K562 (cell line): ENCODE data around the gene WFDC11. TPM values are rescaled to one million over a fixed set of nuclear protein-coding genes. Genes with fewer than 3 reads are reported as not detected.

Experiments
- ETV5 ChIP-seq: sonication (generic); formaldehyde crosslinking; IDR thresholded peaks from 2 replicates; pipeline ENCODE4 v1.4.0; 2020; ENCODE audit warnings: low read depth, mild to moderate bottlenecking, missing genetic modification reagents
- MLX ChIP-seq, 2 experiments: fragments of 450-650 bp in 1 of 2; sonication (generic) in 1 of 2; formaldehyde crosslinking; conservative IDR thresholded peaks; 2 replicates each; pipeline versions ENCODE4 v1.4.0 to v1.8.1; 2020 to 2022; ENCODE audit warnings: mild to moderate bottlenecking in 1 of 2, missing genetic modification reagents in 1 of 2
- POLR3G ChIP-seq: IDR thresholded peaks from 2 replicates; pipeline ENCODE4 v1.6.1; 2011; ENCODE audit not compliant: insufficient read length, insufficient replicate concordance; ENCODE audit errors: extremely low read depth
- PRDM10 ChIP-seq: fragments of 450-650 bp; IDR thresholded peaks from 2 replicates; pipeline ENCODE4 v1.6.1; 2018; ENCODE audit not compliant: partially characterized antibody
- SFPQ ChIP-seq: fragments of 200-400 bp; formaldehyde crosslinking; IDR thresholded peaks from 2 replicates; pipeline ENCODE4 v1.6.1; 2017; ENCODE audit warnings: mild to moderate bottlenecking, low read depth, low read length, moderate library complexity
- ZBTB34 ChIP-seq: fragments of 250-450 bp; sonication (Bioruptor Pico); IDR thresholded peaks from 2 replicates; pipeline ENCODE4 v1.8.0; 2021; ENCODE audit warnings: mild to moderate bottlenecking, moderate library complexity
- ZKSCAN1 ChIP-seq: fragments of 150-350 bp; IDR thresholded peaks from 2 replicates; pipeline ENCODE4 v1.6.1; 2016; ENCODE audit warnings: low read depth, low read length
- ZNF124 ChIP-seq: sonication (generic); formaldehyde crosslinking; IDR thresholded peaks from 2 replicates; pipeline ENCODE4 v1.8.1; 2022; ENCODE audit warnings: missing genetic modification reagents
- ZNF318 ChIP-seq, 2 experiments: fragments of 450-650 bp; IDR thresholded peaks; 2 replicates each; pipeline ENCODE4 v1.6.1; 2016; ENCODE audit warnings: mild to moderate bottlenecking in 2 of 2, borderline replicate concordance in 1 of 2, low read depth in 1 of 2, moderate library complexity in 1 of 2
- polyA plus RNA-seq, 8 experiments: library from polyadenylated mRNA; depleted of rRNA in 4 of 8; stranded (reverse) in 5 of 8; unstranded in 3 of 8; fragments of >200 nt; fragmentation: Nextera tagmentation in 2 of 8; fragmentation: Illumina TruSeq in 1 of 8; extraction: Ambion mirVana in 2 of 8; extraction: Trizol in 1 of 8; gene quantifications; 2 replicates each; pipeline versions ENCODE4 v1.2.1 to v1.2.3, GENCODE V29; 2011 to 2014; ENCODE audit warnings: inconsistent platforms in 1 of 8, missing spikeins in 1 of 8
- total RNA-seq, 7 experiments: library from RNA; depleted of rRNA in 6 of 7; stranded (reverse); fragments of >200 nt in 6 of 7; fragmentation: Illumina TruSeq in 2 of 7; extraction: Trizol in 2 of 7; gene quantifications; 2 replicates each; pipeline versions ENCODE4 v1.2.1 to v1.2.3, GENCODE V29; 2011 to 2021; ENCODE audit warnings: low replicate concordance in 1 of 7

WFDC11 gene
- total and polyA plus RNA-seq, 9 of the 15 experiments (the other 6 are each of a cell fraction or from before 2014, with no cell fraction given): not detected

GRCh38 chr20:45611054-45611453, 59.0 kb downstream of the WFDC11 start (continued):
- TF ChIP-seq PRDM10: peak; percentile 19
- no peak for TF ChIP-seq SFPQ
- TF ChIP-seq ZKSCAN1: no peak
- no peak for TF ChIP-seq ZNF318 (IDR thresholded peaks at IDR 0.05; ENCODE audit: borderline replicate concordance in 1 of 2, low read depth in 1 of 2)
- TF ChIP-seq ZBTB34 (CRISPR knock-in tag): no peak
- TF ChIP-seq ZNF124 (CRISPR knock-in tag): no peak
- TF ChIP-seq ETV5: no peak
- TF ChIP-seq POLR3G: no peak
- TF ChIP-seq MLX (CRISPR knock-in tag; conservative IDR thresholded peaks at IDR 0.05): no peak
- TF ChIP-seq, all 486 proteins: peak for 7
